HepG2 (cell line): Measurements from ENCODE around the gene NOXO1. TPM values are rescaled to one million over a fixed set of nuclear protein-coding genes. Genes with fewer than 3 reads are reported as not detected.
A peak's percentile ranks its signal among the peaks of the same experiment; 100 is the strongest.

ENCODE experiments used
- CBFB ChIP-seq: sonication (generic); formaldehyde crosslinking; IDR thresholded peaks from 2 replicates; pipeline ENCODE4 v1.4.0; 2020; ENCODE audit warnings: missing genetic modification reagents
- DMAP1 ChIP-seq: IDR thresholded peaks from 2 replicates; pipeline ENCODE4 v1.6.1; 2016
- FOXA3 ChIP-seq: IDR thresholded peaks from 2 replicates; pipeline ENCODE4 v1.6.1; 2016; ENCODE audit warnings: missing genetic modification reagents, missing compliant biosample characterization
- HNF4G ChIP-seq, 2 experiments: sonication (generic) in 1 of 2; formaldehyde crosslinking in 1 of 2; IDR thresholded peaks; 2 replicates each; pipeline versions ENCODE4 v1.4.0 to v1.6.1; 2011 to 2020; ENCODE audit warnings: borderline replicate concordance in 2 of 2, low read depth in 2 of 2, mild to moderate bottlenecking in 2 of 2, low read length in 1 of 2, missing genetic modification reagents in 1 of 2, moderate library complexity in 1 of 2
- KLF13 ChIP-seq: sonication (generic); formaldehyde crosslinking; IDR thresholded peaks from 2 replicates; pipeline ENCODE4 v1.4.0; 2020; ENCODE audit warnings: mild to moderate bottlenecking, missing genetic modification reagents
- MED1 ChIP-seq: sonication (generic); formaldehyde crosslinking; IDR thresholded peaks from 2 replicates; pipeline ENCODE4 v1.4.0; 2020; ENCODE audit warnings: missing genetic modification reagents
- MEIS1 ChIP-seq: sonication (generic); formaldehyde crosslinking; IDR thresholded peaks from 2 replicates; pipeline ENCODE4 v1.9.0; 2021; ENCODE audit warnings: mild to moderate bottlenecking, missing genetic modification reagents, moderate library complexity, borderline replicate concordance
- POLR2A ChIP-seq, 2 experiments: IDR thresholded peaks; 2 replicates each; pipeline ENCODE4 v1.6.1; 2011; ENCODE audit warnings: low read depth in 2 of 2, low read length in 2 of 2, mild to moderate bottlenecking in 1 of 2, moderate library complexity in 1 of 2; ENCODE audit not compliant: insufficient read depth in 1 of 2
- SMC3 ChIP-seq: IDR thresholded peaks from 2 replicates; pipeline ENCODE4 v1.6.1; 2011; ENCODE audit warnings: low read length, improper control_type of control experiment
- SOX5 ChIP-seq: IDR thresholded peaks from 2 replicates; pipeline ENCODE4 v1.6.1; 2016; ENCODE audit warnings: borderline replicate concordance
- SP4 ChIP-seq: sonication (generic); formaldehyde crosslinking; IDR thresholded peaks from 2 replicates; pipeline ENCODE4 v1.8.1; 2023; ENCODE audit warnings: mild to moderate bottlenecking, missing genetic modification reagents
- ZNF430 ChIP-seq: sonication (generic); formaldehyde crosslinking; IDR thresholded peaks from 2 replicates; pipeline ENCODE4 v1.9.0; 2021; ENCODE audit warnings: mild to moderate bottlenecking, missing genetic modification reagents
- polyA plus RNA-seq, 8 experiments: library from polyadenylated mRNA; depleted of rRNA in 3 of 8; stranded (reverse) in 7 of 8; unstranded in 1 of 8; fragments of >200 nt; fragmentation: Illumina TruSeq in 4 of 8; extraction: Trizol in 4 of 8; gene quantifications; 2 replicates each; pipeline versions ENCODE4 v1.2.1 to v1.2.3, GENCODE V29; 2011 to 2016; ENCODE audit warnings: low read depth in 4 of 8, missing spikeins in 1 of 8, mixed read lengths in 1 of 8; ENCODE audit not compliant: insufficient read depth in 1 of 8
- total RNA-seq, 5 experiments: library from RNA; depleted of rRNA; stranded (reverse); fragments of >200 nt; fragmentation: Illumina TruSeq; extraction: Trizol; gene quantifications; 2 replicates each; pipeline ENCODE4 v1.2.3, GENCODE V29; 2016; ENCODE audit warnings: low read depth in 1 of 5
- TF ChIP-seq, protein P1 (sequence below): sonication (generic); formaldehyde crosslinking; IDR thresholded peaks from 2 replicates; pipeline ENCODE4 v1.5.0; 2020; ENCODE audit warnings: missing genetic modification reagents
- TF ChIP-seq, protein P2 (sequence below): sonication (generic); formaldehyde crosslinking; IDR thresholded peaks from 2 replicates; pipeline ENCODE4 v1.9.0; 2022; ENCODE audit warnings: missing genetic modification reagents, mild to moderate bottlenecking, borderline replicate concordance
- TF ChIP-seq, protein P3 (sequence below): sonication (generic); formaldehyde crosslinking; IDR thresholded peaks from 2 replicates; pipeline ENCODE4 v1.4.0; 2020; ENCODE audit warnings: missing genetic modification reagents
- TF ChIP-seq, protein P4 (sequence below): sonication (generic); formaldehyde crosslinking; IDR thresholded peaks from 2 replicates; pipeline ENCODE4 v1.5.1; 2020; ENCODE audit warnings: mild to moderate bottlenecking, moderate library complexity, missing genetic modification reagents

NOXO1 gene
- total and polyA plus RNA-seq, 2 of the 13 experiments (the other 11 are each of a cell fraction or from before 2014, with no cell fraction given) = 0.69 to 1.4 TPM

DNA sequence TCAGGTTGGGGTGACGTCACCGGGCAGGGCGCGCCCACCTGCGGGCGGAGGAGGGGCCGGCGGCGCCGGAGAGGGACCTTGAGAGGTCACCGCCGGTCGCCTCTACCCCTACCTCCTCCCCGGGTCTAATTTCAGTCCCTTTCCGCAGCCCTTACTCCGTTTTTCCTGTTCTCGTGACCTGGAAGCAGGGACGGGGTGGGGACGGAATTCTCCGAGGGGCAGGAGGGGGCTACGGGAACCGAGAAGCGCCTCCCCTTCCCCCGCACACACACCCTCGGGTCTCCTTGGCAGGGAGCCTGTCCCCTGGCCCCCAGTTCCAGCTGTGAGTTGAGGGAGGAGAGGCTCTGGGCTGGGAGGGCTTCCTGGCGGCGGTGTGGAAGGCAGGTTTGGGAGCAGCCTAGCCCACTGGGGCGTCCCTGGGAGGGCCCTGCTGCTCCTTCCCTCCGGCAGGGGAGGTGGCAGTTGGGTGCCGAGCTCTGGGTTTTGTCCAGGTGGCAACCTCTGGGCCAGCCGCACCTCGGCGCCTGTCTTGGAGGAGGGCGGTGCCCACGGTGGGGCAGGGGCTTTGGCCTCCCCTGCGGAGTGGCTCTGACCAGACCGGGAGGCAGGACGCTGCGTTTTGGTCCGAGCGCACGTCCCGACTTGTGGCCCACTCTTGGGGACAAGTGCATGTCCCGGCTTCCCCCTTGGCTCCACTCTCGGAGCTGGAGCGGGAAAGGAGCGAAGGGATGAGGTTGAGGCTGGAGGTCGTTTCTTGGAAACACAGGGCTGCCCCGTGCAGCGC lies 9.3 kb upstream of the NOXO1 start (continued):
- TF ChIP-seq, protein P1, sequence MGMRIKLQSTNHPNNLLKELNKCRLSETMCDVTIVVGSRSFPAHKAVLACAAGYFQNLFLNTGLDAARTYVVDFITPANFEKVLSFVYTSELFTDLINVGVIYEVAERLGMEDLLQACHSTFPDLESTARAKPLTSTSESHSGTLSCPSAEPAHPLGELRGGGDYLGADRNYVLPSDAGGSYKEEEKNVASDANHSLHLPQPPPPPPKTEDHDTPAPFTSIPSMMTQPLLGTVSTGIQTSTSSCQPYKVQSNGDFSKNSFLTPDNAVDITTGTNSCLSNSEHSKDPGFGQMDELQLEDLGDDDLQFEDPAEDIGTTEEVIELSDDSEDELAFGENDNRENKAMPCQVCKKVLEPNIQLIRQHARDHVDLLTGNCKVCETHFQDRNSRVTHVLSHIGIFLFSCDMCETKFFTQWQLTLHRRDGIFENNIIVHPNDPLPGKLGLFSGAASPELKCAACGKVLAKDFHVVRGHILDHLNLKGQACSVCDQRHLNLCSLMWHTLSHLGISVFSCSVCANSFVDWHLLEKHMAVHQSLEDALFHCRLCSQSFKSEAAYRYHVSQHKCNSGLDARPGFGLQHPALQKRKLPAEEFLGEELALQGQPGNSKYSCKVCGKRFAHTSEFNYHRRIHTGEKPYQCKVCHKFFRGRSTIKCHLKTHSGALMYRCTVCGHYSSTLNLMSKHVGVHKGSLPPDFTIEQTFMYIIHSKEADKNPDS (CRISPR knock-in tag) = no peak
- TF ChIP-seq KLF13 (CRISPR knock-in tag) = no peak
- no peak for TF ChIP-seq MEIS1 (CRISPR knock-in tag)
- TF ChIP-seq DMAP1 = peak; percentile 28; the same call in 1 of the 2 replicates
- 0 out of 2 replicates have a peak, but pooled peaks have one; percentile 19 for TF ChIP-seq SOX5 (CRISPR knock-in tag)
- TF ChIP-seq, protein P2, sequence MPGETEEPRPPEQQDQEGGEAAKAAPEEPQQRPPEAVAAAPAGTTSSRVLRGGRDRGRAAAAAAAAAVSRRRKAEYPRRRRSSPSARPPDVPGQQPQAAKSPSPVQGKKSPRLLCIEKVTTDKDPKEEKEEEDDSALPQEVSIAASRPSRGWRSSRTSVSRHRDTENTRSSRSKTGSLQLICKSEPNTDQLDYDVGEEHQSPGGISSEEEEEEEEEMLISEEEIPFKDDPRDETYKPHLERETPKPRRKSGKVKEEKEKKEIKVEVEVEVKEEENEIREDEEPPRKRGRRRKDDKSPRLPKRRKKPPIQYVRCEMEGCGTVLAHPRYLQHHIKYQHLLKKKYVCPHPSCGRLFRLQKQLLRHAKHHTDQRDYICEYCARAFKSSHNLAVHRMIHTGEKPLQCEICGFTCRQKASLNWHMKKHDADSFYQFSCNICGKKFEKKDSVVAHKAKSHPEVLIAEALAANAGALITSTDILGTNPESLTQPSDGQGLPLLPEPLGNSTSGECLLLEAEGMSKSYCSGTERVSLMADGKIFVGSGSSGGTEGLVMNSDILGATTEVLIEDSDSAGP (CRISPR knock-in tag) = peak; percentile 42; the same call in 1 of the 2 replicates
- TF ChIP-seq HNF4G (IDR thresholded peaks at IDR 0.05; ENCODE audit: borderline replicate concordance, low read depth, low read length) = no peak
- no peak for TF ChIP-seq HNF4G (CRISPR knock-in tag; IDR thresholded peaks at IDR 0.05; ENCODE audit: borderline replicate concordance, low read depth)
- TF ChIP-seq CBFB (CRISPR knock-in tag) = 0 out of 2 replicates have a peak, but pooled peaks have one; percentile 6
- TF ChIP-seq, protein P3, sequence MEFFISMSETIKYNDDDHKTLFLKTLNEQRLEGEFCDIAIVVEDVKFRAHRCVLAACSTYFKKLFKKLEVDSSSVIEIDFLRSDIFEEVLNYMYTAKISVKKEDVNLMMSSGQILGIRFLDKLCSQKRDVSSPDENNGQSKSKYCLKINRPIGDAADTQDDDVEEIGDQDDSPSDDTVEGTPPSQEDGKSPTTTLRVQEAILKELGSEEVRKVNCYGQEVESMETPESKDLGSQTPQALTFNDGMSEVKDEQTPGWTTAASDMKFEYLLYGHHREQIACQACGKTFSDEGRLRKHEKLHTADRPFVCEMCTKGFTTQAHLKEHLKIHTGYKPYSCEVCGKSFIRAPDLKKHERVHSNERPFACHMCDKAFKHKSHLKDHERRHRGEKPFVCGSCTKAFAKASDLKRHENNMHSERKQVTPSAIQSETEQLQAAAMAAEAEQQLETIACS (CRISPR knock-in tag) = 0 out of 2 replicates have a peak, but pooled peaks have one; percentile 12
- TF ChIP-seq SMC3 = no peak
- peak in 1 of 2 experiments; percentile 49; a peak in 2 of 4 replicates for TF ChIP-seq POLR2A (IDR thresholded peaks at IDR 0.05; ENCODE audit: insufficient read depth in 1 of 2, low read depth in 2 of 2, low read length in 2 of 2)
- peak; percentile 4; the same call in 1 of the 2 replicates for TF ChIP-seq SP4 (CRISPR knock-in tag)
- TF ChIP-seq MED1 (CRISPR knock-in tag) = peak; percentile 11; the same call in 1 of the 2 replicates
- 0 out of 2 replicates have a peak, but pooled peaks have one; percentile 13 for TF ChIP-seq FOXA3
- TF ChIP-seq, protein P4, sequence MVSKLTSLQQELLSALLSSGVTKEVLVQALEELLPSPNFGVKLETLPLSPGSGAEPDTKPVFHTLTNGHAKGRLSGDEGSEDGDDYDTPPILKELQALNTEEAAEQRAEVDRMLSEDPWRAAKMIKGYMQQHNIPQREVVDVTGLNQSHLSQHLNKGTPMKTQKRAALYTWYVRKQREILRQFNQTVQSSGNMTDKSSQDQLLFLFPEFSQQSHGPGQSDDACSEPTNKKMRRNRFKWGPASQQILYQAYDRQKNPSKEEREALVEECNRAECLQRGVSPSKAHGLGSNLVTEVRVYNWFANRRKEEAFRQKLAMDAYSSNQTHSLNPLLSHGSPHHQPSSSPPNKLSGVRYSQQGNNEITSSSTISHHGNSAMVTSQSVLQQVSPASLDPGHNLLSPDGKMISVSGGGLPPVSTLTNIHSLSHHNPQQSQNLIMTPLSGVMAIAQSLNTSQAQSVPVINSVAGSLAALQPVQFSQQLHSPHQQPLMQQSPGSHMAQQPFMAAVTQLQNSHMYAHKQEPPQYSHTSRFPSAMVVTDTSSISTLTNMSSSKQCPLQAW (CRISPR knock-in tag) = peak; percentile 44; the same call in 1 of the 2 replicates
- TF ChIP-seq ZNF430 = no peak
